ENCODE results near the gene PHF20. TPM values are rescaled to one million over a fixed set of nuclear protein-coding genes. Genes with fewer than 3 reads are reported as not detected.
A peak's percentile ranks its signal among the peaks of the same experiment; 100 is the strongest.

Gene PHF20
- total and polyA plus RNA-seq, 2 of the 13 experiments (the other 11 are each of a cell fraction or from before 2014, with no cell fraction given): 22.8 to 34.1 TPM

GRCh38 chr20:35742741-35743523, 28.9 kb upstream of the PHF20 start (continued):
- TF ChIP-seq ZNF33B (CRISPR knock-in tag; IDR thresholded peaks at IDR 0.05) (no peak), IRF9 (CRISPR knock-in tag; IDR thresholded peaks at IDR 0.05; ENCODE audit: borderline replicate concordance) (no peak), ZEB1 (IDR thresholded peaks at IDR 0.05; ENCODE audit: insufficient replicate concordance, low read depth) (no peak), MATR3 (CRISPR knock-in tag; IDR thresholded peaks at IDR 0.05) (no peak), SAFB2 (CRISPR knock-in tag; IDR thresholded peaks at IDR 0.05; ENCODE audit: borderline replicate concordance, low read depth) (no peak), KAT2B (IDR thresholded peaks at IDR 0.05; ENCODE audit: borderline replicate concordance, low read depth, low read length) (no peak), PHF21A (CRISPR knock-in tag; IDR thresholded peaks at IDR 0.05) (no peak), HMG20B (CRISPR knock-in tag; conservative IDR thresholded peaks at IDR 0.05) (no peak), ELF3 (CRISPR knock-in tag; IDR thresholded peaks at IDR 0.05) (peak; percentile 45; the same call in 1 of the 2 replicates), HMG20A (CRISPR knock-in tag; IDR thresholded peaks at IDR 0.05; ENCODE audit: borderline replicate concordance) (no peak; the same call in 1 of the 2 replicates), SUZ12 (IDR thresholded peaks at IDR 0.05; ENCODE audit: low read depth, low read length) (no peak), ZBTB33 (CRISPR knock-in tag; IDR thresholded peaks at IDR 0.05) (no peak), FOXM1 (CRISPR knock-in tag; IDR thresholded peaks at IDR 0.05) (peak; percentile 68; the same call in 1 of the 2 replicates), SIX1 (CRISPR knock-in tag; IDR thresholded peaks at IDR 0.05; ENCODE audit: borderline replicate concordance) (no peak), ZC3H4 (CRISPR knock-in tag; IDR thresholded peaks at IDR 0.05; ENCODE audit: borderline replicate concordance) (peak; percentile 99), ZNF841 (CRISPR knock-in tag; IDR thresholded peaks at IDR 0.05; ENCODE audit: borderline replicate concordance) (no peak), ZNF589 (CRISPR knock-in tag; conservative IDR thresholded peaks at IDR 0.05) (no peak), GTF2F1 (IDR thresholded peaks at IDR 0.05; ENCODE audit: low read length) (no peak), POGZ (CRISPR knock-in tag; IDR thresholded peaks at IDR 0.05) (no peak)
- TF ChIP-seq, protein P1, sequence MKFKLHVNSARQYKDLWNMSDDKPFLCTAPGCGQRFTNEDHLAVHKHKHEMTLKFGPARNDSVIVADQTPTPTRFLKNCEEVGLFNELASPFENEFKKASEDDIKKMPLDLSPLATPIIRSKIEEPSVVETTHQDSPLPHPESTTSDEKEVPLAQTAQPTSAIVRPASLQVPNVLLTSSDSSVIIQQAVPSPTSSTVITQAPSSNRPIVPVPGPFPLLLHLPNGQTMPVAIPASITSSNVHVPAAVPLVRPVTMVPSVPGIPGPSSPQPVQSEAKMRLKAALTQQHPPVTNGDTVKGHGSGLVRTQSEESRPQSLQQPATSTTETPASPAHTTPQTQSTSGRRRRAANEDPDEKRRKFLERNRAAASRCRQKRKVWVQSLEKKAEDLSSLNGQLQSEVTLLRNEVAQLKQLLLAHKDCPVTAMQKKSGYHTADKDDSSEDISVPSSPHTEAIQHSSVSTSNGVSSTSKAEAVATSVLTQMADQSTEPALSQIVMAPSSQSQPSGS (CRISPR knock-in tag; IDR thresholded peaks at IDR 0.05): no peak
- TF ChIP-seq, protein P2, sequence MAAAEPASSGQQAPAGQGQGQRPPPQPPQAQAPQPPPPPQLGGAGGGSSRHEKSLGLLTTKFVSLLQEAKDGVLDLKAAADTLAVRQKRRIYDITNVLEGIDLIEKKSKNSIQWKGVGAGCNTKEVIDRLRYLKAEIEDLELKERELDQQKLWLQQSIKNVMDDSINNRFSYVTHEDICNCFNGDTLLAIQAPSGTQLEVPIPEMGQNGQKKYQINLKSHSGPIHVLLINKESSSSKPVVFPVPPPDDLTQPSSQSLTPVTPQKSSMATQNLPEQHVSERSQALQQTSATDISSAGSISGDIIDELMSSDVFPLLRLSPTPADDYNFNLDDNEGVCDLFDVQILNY (CRISPR knock-in tag; conservative IDR thresholded peaks at IDR 0.05): no peak
- TF ChIP-seq, protein P3, sequence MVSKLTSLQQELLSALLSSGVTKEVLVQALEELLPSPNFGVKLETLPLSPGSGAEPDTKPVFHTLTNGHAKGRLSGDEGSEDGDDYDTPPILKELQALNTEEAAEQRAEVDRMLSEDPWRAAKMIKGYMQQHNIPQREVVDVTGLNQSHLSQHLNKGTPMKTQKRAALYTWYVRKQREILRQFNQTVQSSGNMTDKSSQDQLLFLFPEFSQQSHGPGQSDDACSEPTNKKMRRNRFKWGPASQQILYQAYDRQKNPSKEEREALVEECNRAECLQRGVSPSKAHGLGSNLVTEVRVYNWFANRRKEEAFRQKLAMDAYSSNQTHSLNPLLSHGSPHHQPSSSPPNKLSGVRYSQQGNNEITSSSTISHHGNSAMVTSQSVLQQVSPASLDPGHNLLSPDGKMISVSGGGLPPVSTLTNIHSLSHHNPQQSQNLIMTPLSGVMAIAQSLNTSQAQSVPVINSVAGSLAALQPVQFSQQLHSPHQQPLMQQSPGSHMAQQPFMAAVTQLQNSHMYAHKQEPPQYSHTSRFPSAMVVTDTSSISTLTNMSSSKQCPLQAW (CRISPR knock-in tag; IDR thresholded peaks at IDR 0.05): no peak
